Panc1 (cell line): ENCODE results near the gene LRRTM2. TPM values are rescaled to one million over a fixed set of nuclear protein-coding genes. Genes with fewer than 3 reads are reported as not detected.

ENCODE experiments used
- ATAC-seq: fragments of 200-7000 bp; cut with Tn5 transposase; 2 replicates; pipeline ENCODE4 v1.9.1; 2020; ENCODE audit warnings: mild to moderate bottlenecking, moderate library complexity
- BruUV-seq: library from RNA; stranded (reverse); fragments of 400-500 nt; replicated peaks from 2 replicates; lab custom pipeline; 2021; lab: Mats Ljungman, UMichigan
- CTCF ChIA-PET: fragments of 300-600 bp; sonication (Branson Sonifier 250); formaldehyde crosslinking; loops from one replicate; lab custom pipeline; 2022; ENCODE audit warnings: antibody characterized with exemption; lab: Charles Lee
- POLR2A ChIA-PET: fragments of 300-600 bp; sonication (Branson Sonifier 250); formaldehyde crosslinking; loops from one replicate; lab custom pipeline; 2022; ENCODE audit warnings: antibody characterized with exemption; lab: Charles Lee
- DNase-seq: peaks from one replicate; pipeline ENCODE4 v3.0.0-alpha.2; 2010; ENCODE audit warnings: low read depth, low spot score
- H3K27ac ChIP-seq: 2 replicates; pipeline ENCODE4 v1.5.1; 2011; ENCODE audit warnings: mild to moderate bottlenecking, low read length, inconsistent platforms
- H3K27me3 ChIP-seq: fragments of 200-500 bp; sonication (Bioruptor generic); 2 replicates; pipeline ENCODE4 v1.6.0; 2014; ENCODE audit warnings: low read length, inconsistent platforms; ENCODE audit not compliant: control insufficient read depth, insufficient read depth
- H3K36me3 ChIP-seq: fragments of 200-500 bp; sonication (Bioruptor generic); 2 replicates; pipeline ENCODE4 v1.5.1; 2014; ENCODE audit warnings: inconsistent platforms, mild to moderate bottlenecking, low read length, moderate library complexity; ENCODE audit not compliant: control insufficient read depth, insufficient read depth
- H3K4me1 ChIP-seq: 2 replicates; pipeline ENCODE4 v1.5.1; 2011; ENCODE audit warnings: inconsistent platforms, mild to moderate bottlenecking, low read length, moderate library complexity; ENCODE audit not compliant: control insufficient read depth, insufficient read depth
- H3K4me3 ChIP-seq, 2 experiments: 2 replicates each; pipeline ENCODE4 v1.5.1; 2011 to 2012; ENCODE audit warnings: low read depth in 2 of 2, low read length in 2 of 2, mild to moderate bottlenecking in 2 of 2, inconsistent platforms in 1 of 2, moderate library complexity in 1 of 2
- H3K9me3 ChIP-seq: fragments of 200-500 bp; sonication (Bioruptor generic); 2 replicates; pipeline ENCODE4 v1.5.1; 2014; ENCODE audit warnings: low read depth, mild to moderate bottlenecking, inconsistent platforms, low read length, moderate library complexity; ENCODE audit not compliant: control insufficient read depth, insufficient read depth
- POLR2AphosphoS5 ChIP-seq: IDR thresholded peaks from 2 replicates; pipeline ENCODE4 v1.6.1; 2012; ENCODE audit warnings: mild to moderate bottlenecking, low read depth, low read length, moderate library complexity
- REST ChIP-seq, 2 experiments: IDR thresholded peaks; 2 replicates each; pipeline ENCODE4 v1.6.1; 2011 to 2012; ENCODE audit warnings: low read depth in 2 of 2, control low read depth in 1 of 2, low read length in 1 of 2, mild to moderate bottlenecking in 1 of 2, moderate library complexity in 1 of 2; ENCODE audit not compliant: insufficient read depth in 1 of 2
- SIN3A ChIP-seq: IDR thresholded peaks from 2 replicates; pipeline ENCODE4 v1.6.1; 2012; ENCODE audit warnings: low read depth, mild to moderate bottlenecking, low read length, moderate library complexity, borderline replicate concordance; ENCODE audit not compliant: insufficient read depth
- TCF7L2 ChIP-seq: IDR thresholded peaks from 2 replicates; pipeline ENCODE4 v1.6.1; 2011; ENCODE audit warnings: mild to moderate bottlenecking, low read depth, low read length, inconsistent platforms
- in situ Hi-C: cut with HindIII; loops from 2 replicates; pipeline ENCODE4 v1.10.0; 2016; ENCODE audit warnings: low sequenced_read_pairs, low pct_unique_long_range_greater_than_20kb
- intact Hi-C: fragments of 100-400 bp; cut with micrococcal nuclease; formaldehyde crosslinking; loops from one replicate; pipeline ENCODE4 v1.10.0; 2022; ENCODE audit not compliant: unreplicated experiment
- total RNA-seq: library from RNA; stranded (reverse); gene quantifications from one replicate; pipeline ENCODE4 v1.2.1, GENCODE V29; 2021; ENCODE audit not compliant: unreplicated experiment
- TF ChIP-seq, protein P1 (sequence below): fragments of 450-650 bp; IDR thresholded peaks from 2 replicates; pipeline ENCODE4 v1.5.1; 2017; ENCODE audit warnings: mild to moderate bottlenecking

The LRRTM2 gene
- total RNA-seq, 1 experiment from 2014 or later, result not detected

DNA sequence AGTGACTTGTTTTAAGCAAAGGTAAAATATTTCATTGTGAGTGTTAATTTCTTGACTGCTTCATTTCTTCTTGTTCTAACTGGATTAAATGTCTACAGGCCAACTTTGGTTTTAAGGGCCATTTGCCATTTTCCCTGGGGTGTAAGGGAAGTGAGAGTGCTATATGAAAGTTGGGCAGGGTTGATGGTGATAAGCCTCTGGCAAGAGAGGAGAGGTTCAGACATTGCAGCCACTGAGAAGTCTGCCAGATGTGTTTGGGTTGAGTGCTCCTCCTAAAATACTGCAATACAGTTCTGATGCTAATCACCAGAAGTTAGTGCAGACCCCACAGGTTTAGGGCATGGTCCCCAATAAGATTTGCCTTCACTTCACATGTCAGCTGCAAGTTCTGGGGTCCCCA is 14.9 kb upstream of the LRRTM2 start:
- ATAC-seq, result no peak
- ChIA-PET POLR2A (no interaction called here), CTCF (interaction anchor here (0.8 kb wide), 1 partner anchor 293 kb away, joined by 3 read pairs; no protein-coding TSS in a partner anchor)
- Histone ChIP-seq H3K9me3 (no peaks in the 10 kb centered on the region), H3K27ac (no peak overlapping the region), H3K4me1 (no peaks in the 10 kb centered on the region), H3K27me3 (no peaks in the 10 kb centered on the region), H3K4me3 (no peak overlapping the region), H3K36me3 (peaks cover 7% of the 10 kb centered on the region; the same call in 1 of the 2 replicates)
- BruUV-seq, result no TSS peak
- intact Hi-C loops, result no loop called here
- in situ Hi-C loops, result no loop called here
- no peak for DNase-seq
- no peak for TF ChIP-seq REST (IDR thresholded peaks at IDR 0.05; ENCODE audit: insufficient read depth in 1 of 2, low read depth in 2 of 2, low read length in 1 of 2)
- TF ChIP-seq POLR2AphosphoS5, result no peak
- TF ChIP-seq, protein P1, sequence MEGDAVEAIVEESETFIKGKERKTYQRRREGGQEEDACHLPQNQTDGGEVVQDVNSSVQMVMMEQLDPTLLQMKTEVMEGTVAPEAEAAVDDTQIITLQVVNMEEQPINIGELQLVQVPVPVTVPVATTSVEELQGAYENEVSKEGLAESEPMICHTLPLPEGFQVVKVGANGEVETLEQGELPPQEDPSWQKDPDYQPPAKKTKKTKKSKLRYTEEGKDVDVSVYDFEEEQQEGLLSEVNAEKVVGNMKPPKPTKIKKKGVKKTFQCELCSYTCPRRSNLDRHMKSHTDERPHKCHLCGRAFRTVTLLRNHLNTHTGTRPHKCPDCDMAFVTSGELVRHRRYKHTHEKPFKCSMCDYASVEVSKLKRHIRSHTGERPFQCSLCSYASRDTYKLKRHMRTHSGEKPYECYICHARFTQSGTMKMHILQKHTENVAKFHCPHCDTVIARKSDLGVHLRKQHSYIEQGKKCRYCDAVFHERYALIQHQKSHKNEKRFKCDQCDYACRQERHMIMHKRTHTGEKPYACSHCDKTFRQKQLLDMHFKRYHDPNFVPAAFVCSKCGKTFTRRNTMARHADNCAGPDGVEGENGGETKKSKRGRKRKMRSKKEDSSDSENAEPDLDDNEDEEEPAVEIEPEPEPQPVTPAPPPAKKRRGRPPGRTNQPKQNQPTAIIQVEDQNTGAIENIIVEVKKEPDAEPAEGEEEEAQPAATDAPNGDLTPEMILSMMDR, result no peak
- TF ChIP-seq SIN3A, result no peak
- no peak for TF ChIP-seq TCF7L2

DNA sequence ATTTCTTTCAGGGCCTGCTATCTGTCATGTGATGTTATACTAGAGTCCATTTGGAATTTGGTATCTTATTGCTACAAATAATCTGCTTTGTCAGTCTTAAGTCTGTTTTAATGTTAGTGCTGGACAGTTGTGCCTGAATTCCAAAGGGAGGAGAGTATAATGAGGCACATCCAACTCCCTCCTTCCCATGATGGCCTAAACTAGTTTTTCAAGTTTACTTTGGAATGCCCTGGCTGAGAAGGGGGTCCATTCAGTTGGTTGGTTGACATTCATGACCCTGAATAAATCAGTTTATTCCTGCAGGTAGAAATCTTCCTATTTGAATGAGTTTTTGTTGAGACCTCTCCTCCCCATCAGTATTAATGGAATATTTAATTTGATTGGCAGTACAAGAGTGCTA is 9.4 kb upstream of the LRRTM2 start:
- ChIA-PET POLR2A (no interaction called here), CTCF (no interaction called here)
- no peaks in the 10 kb centered on the region for H3K4me1 ChIP-seq
- H3K9me3 ChIP-seq, result no peaks in the 10 kb centered on the region
- H3K36me3 ChIP-seq, result peaks cover 7% of the 10 kb centered on the region; the same call in 1 of the 2 replicates
- DNase-seq (no peak), ATAC-seq (no peak)
- no peak overlapping the region for H3K27ac ChIP-seq
- no peak for TF ChIP-seq POLR2AphosphoS5
- TF ChIP-seq, protein P1, result no peak
- no peak for TF ChIP-seq SIN3A
- no peak for TF ChIP-seq TCF7L2
- no peak for TF ChIP-seq REST (IDR thresholded peaks at IDR 0.05; ENCODE audit: insufficient read depth in 1 of 2, low read depth in 2 of 2, low read length in 1 of 2)
- H3K27me3 ChIP-seq, result no peaks in the 10 kb centered on the region
- intact Hi-C loops (no loop called here), in situ Hi-C loops (no loop called here)
- no peak overlapping the region for H3K4me3 ChIP-seq
- BruUV-seq, result no TSS peak
